Mammary epithelial cell (primary cell): ENCODE results near the gene PROKR2.
A peak's percentile ranks its signal among the peaks of the same experiment; 100 is the strongest.

Experiments
- EZH2 ChIP-seq: IDR thresholded peaks from 2 replicates; pipeline ENCODE4 v1.6.1; 2012; ENCODE audit warnings: low read length, inconsistent platforms, borderline replicate concordance
- TF ChIP-seq, protein P1 (sequence below), 2 donors: IDR thresholded peaks in 1 of 2; conservative IDR thresholded peaks in 1 of 2; 2 replicates each; pipeline ENCODE4 v1.5.1; 2011 to 2012; ENCODE audit warnings: inconsistent platforms in 2 of 2, low read length in 2 of 2, mild to moderate bottlenecking in 2 of 2, control low read depth in 1 of 2, low read depth in 1 of 2; ENCODE audit not compliant: insufficient read depth in 1 of 2; ENCODE audit errors: extremely low read depth in 1 of 2

DNA sequence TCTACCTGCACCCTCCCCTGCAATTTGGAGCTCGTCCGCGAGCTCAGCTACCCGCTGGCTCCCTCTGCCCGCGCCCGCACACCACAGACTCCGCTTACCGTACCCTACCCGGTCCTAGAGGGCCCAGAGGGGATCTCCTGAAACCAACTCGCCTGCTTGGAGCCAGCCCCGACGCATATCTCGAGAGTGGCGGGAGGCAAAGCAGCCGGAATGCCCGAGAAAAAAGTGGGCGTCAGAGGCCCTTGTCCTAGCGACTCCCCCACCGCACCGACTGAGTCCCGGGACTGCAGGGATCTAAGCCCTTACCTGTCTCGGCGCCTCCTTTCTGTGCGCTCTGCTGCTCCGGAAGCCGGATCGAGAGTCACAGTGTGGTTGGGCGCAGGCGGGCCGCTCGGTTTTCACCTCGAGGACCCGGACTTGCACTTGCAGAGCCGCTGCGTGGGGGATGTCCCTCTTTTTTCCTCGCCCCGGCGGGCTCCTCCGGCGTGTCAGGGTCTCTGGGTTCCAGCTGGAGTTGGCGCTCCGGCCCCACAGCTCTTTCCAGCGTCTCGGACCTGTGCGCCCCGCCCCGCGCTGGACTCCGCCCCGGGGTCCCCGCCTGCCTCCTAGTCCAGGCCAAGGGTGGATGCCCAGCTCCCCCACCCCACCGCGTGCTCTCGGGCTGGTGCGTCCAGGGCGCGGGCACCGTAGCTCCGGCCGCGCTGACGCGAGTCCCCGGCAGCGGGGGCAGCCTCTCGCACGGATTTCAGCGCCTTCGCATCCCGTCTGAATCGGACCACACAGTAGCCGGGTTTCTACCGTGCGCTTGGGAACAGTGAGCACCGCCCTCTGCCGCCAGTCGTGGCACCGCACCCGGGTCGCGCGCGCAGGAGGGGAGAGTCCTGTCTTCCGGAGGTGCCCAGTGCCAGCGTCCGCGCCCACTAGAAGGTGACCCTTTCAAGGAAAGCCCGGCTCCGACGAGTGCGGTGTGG is at the start of gene PROKR2:
- TF ChIP-seq, protein P1, sequence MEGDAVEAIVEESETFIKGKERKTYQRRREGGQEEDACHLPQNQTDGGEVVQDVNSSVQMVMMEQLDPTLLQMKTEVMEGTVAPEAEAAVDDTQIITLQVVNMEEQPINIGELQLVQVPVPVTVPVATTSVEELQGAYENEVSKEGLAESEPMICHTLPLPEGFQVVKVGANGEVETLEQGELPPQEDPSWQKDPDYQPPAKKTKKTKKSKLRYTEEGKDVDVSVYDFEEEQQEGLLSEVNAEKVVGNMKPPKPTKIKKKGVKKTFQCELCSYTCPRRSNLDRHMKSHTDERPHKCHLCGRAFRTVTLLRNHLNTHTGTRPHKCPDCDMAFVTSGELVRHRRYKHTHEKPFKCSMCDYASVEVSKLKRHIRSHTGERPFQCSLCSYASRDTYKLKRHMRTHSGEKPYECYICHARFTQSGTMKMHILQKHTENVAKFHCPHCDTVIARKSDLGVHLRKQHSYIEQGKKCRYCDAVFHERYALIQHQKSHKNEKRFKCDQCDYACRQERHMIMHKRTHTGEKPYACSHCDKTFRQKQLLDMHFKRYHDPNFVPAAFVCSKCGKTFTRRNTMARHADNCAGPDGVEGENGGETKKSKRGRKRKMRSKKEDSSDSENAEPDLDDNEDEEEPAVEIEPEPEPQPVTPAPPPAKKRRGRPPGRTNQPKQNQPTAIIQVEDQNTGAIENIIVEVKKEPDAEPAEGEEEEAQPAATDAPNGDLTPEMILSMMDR (conservative IDR thresholded peaks at IDR 0.05 in 1 of 2, IDR thresholded peaks at IDR 0.05 in 1 of 2; ENCODE audit: extremely low read depth in 1 of 2, insufficient read depth in 1 of 2, low read depth in 1 of 2, low read length in 2 of 2): peak in 1 of 2 donors; percentile 13
- peak; percentile 48 for TF ChIP-seq EZH2
